Measurements from ENCODE around the gene TBC1D17.

DNA sequence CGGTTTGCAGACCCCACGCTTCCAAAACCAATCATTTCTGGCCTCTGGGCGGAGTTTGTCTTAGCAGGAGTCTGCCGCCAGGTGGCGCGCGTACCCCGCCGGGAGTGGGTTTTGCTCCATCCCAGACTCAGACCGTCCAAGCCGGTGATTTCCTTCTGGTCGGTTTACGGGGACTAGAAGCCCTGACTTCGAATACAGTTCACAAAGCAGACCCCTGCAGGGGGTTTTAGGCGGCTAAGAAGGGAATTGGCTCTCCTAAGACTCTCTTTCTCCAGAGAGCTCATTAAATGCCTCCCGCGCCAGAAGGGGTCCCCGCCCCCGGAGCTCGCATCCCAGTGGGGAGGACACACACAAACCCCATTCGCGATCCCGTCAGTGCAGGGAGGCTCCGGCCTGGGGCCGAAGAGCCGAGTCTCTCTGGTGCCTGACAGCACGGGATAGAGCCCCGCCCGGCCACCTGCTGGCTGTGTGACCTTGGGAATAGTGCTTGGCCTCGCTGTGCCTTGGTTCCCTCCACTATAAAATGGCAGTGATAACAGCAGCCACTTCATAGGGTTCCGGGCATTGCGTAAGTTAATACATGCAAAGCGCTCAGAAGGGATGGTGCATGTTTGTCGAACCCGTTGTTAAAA lies 60.4 kb downstream of the TBC1D17 start:
- TF ChIP-seq, protein P1, sequence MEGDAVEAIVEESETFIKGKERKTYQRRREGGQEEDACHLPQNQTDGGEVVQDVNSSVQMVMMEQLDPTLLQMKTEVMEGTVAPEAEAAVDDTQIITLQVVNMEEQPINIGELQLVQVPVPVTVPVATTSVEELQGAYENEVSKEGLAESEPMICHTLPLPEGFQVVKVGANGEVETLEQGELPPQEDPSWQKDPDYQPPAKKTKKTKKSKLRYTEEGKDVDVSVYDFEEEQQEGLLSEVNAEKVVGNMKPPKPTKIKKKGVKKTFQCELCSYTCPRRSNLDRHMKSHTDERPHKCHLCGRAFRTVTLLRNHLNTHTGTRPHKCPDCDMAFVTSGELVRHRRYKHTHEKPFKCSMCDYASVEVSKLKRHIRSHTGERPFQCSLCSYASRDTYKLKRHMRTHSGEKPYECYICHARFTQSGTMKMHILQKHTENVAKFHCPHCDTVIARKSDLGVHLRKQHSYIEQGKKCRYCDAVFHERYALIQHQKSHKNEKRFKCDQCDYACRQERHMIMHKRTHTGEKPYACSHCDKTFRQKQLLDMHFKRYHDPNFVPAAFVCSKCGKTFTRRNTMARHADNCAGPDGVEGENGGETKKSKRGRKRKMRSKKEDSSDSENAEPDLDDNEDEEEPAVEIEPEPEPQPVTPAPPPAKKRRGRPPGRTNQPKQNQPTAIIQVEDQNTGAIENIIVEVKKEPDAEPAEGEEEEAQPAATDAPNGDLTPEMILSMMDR (IDR thresholded peaks at IDR 0.05), result peak; percentile 93 to 97 (median 95)
- TF ChIP-seq POLR2A (IDR thresholded peaks at IDR 0.05) (no peak), EP300 (IDR thresholded peaks at IDR 0.05) (no peak)
